HEK293 (cell line): ENCODE results near the gene UCK2.

Experiments used
- CTCF ChIP-seq: fragments of 450-650 bp; formaldehyde crosslinking; IDR thresholded peaks from 2 replicates; pipeline ENCODE4 v1.5.1; 2016; ENCODE audit warnings: missing biosample characterization, missing genetic modification characterization
- KLF7 ChIP-seq: fragments of 450-650 bp; formaldehyde crosslinking; IDR thresholded peaks from 2 replicates; pipeline ENCODE4 v1.5.1; 2016; ENCODE audit warnings: missing biosample characterization, missing genetic modification characterization, borderline replicate concordance
- REPIN1 ChIP-seq: fragments of 450-650 bp; formaldehyde crosslinking; IDR thresholded peaks from 2 replicates; pipeline ENCODE4 v1.5.1; 2017; ENCODE audit warnings: missing biosample characterization, missing genetic modification characterization, low read depth
- SP2 ChIP-seq: fragments of 450-650 bp; formaldehyde crosslinking; IDR thresholded peaks from 2 replicates; pipeline ENCODE4 v1.5.1; 2016; ENCODE audit warnings: missing biosample characterization, missing genetic modification characterization
- ZBTB44 ChIP-seq: fragments of 450-650 bp; IDR thresholded peaks from 2 replicates; pipeline ENCODE4 v1.5.1; 2018; ENCODE audit warnings: missing biosample characterization, mild to moderate bottlenecking, missing genetic modification characterization
- ZFP37 ChIP-seq: fragments of 450-650 bp; formaldehyde crosslinking; IDR thresholded peaks from 2 replicates; pipeline ENCODE4 v1.5.1; 2016; ENCODE audit warnings: missing biosample characterization, missing genetic modification characterization
- ZFP69B ChIP-seq: fragments of 450-650 bp; formaldehyde crosslinking; IDR thresholded peaks from 2 replicates; pipeline ENCODE4 v1.5.1; 2016; ENCODE audit warnings: missing biosample characterization, missing genetic modification characterization
- ZNF121 ChIP-seq: fragments of 450-650 bp; formaldehyde crosslinking; IDR thresholded peaks from 2 replicates; pipeline ENCODE4 v1.5.1; 2016; ENCODE audit warnings: missing biosample characterization, missing genetic modification characterization
- ZNF18 ChIP-seq: fragments of 450-650 bp; formaldehyde crosslinking; IDR thresholded peaks from 2 replicates; pipeline ENCODE4 v1.5.1; 2016; ENCODE audit warnings: missing biosample characterization, missing genetic modification characterization
- ZNF335 ChIP-seq: fragments of 450-650 bp; formaldehyde crosslinking; conservative IDR thresholded peaks from 2 replicates; pipeline ENCODE4 v1.5.1; 2016; ENCODE audit warnings: missing biosample characterization, missing genetic modification characterization
- ZNF449 ChIP-seq: fragments of 450-650 bp; formaldehyde crosslinking; IDR thresholded peaks from 2 replicates; pipeline ENCODE4 v1.5.1; 2017; ENCODE audit warnings: missing biosample characterization, mild to moderate bottlenecking, missing genetic modification characterization, moderate library complexity
- ZNF626 ChIP-seq: fragments of 450-650 bp; sonication (Bioruptor Pico); formaldehyde crosslinking; IDR thresholded peaks from 2 replicates; pipeline ENCODE4 v1.5.1; 2018; ENCODE audit warnings: missing biosample characterization, missing genetic modification characterization, inconsistent platforms
- ZNF658 ChIP-seq: fragments of 450-650 bp; formaldehyde crosslinking; IDR thresholded peaks from 2 replicates; pipeline ENCODE4; 2016; ENCODE audit warnings: missing biosample characterization, missing genetic modification characterization
- TF ChIP-seq, protein P1 (sequence below): fragments of 450-650 bp; formaldehyde crosslinking; IDR thresholded peaks from 2 replicates; pipeline ENCODE4 v1.5.1; 2017; ENCODE audit warnings: missing biosample characterization, missing genetic modification characterization

- TF ChIP-seq ZFP37 (tag by site-specific recombination): no peak
- no peak for TF ChIP-seq ZBTB44 (tag by site-specific recombination)
- TF ChIP-seq ZFP69B (tag by site-specific recombination): no peak
- TF ChIP-seq CTCF (tag by site-specific recombination): no peak
- TF ChIP-seq ZNF335 (tag by site-specific recombination): no peak
- TF ChIP-seq ZNF18 (tag by site-specific recombination): no peak
- no peak for TF ChIP-seq ZNF121 (tag by site-specific recombination)
- TF ChIP-seq ZNF626 (tag by site-specific recombination): no peak
- TF ChIP-seq SP2 (tag by site-specific recombination): no peak
- TF ChIP-seq, protein P1, sequence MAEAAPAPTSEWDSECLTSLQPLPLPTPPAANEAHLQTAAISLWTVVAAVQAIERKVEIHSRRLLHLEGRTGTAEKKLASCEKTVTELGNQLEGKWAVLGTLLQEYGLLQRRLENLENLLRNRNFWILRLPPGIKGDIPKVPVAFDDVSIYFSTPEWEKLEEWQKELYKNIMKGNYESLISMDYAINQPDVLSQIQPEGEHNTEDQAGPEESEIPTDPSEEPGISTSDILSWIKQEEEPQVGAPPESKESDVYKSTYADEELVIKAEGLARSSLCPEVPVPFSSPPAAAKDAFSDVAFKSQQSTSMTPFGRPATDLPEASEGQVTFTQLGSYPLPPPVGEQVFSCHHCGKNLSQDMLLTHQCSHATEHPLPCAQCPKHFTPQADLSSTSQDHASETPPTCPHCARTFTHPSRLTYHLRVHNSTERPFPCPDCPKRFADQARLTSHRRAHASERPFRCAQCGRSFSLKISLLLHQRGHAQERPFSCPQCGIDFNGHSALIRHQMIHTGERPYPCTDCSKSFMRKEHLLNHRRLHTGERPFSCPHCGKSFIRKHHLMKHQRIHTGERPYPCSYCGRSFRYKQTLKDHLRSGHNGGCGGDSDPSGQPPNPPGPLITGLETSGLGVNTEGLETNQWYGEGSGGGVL (tag by site-specific recombination): no peak
- TF ChIP-seq ZNF449 (tag by site-specific recombination): no peak
- TF ChIP-seq REPIN1 (tag by site-specific recombination): no peak
- TF ChIP-seq KLF7 (tag by site-specific recombination): no peak
- no peak for TF ChIP-seq ZNF658
Observed at GRCh38 chr1:165933446-165934170, 106.2 kb downstream of the UCK2 start.
